A549 (cell line): ENCODE results near the gene FXYD3. TPM values are rescaled to one million over a fixed set of nuclear protein-coding genes. Genes with fewer than 3 reads are reported as not detected.

ENCODE experiments used
- ATAC-seq, 2 experiments: fragments of 200-7000 bp in 1 of 2; fragments of >200 bp in 1 of 2; cut with Nextera tagmentation in 1 of 2; cut with Tn5 transposase in 1 of 2; 3 replicates each; pipeline versions ENCODE4 v1.8.0 to v1.9.1; 2018 to 2020; ENCODE audit warnings: mild to moderate bottlenecking in 1 of 2, moderate library complexity in 1 of 2
- CTCF ChIA-PET: fragments of 300-600 bp; sonication (Branson Sonifier 250); formaldehyde crosslinking; extraction: SDS; loops from one replicate; lab custom pipeline; 2021; ENCODE audit warnings: antibody characterized with exemption, inconsistent platforms; lab: Yijun Ruan, JAX
- POLR2A ChIA-PET: fragments of 350-600 bp; formaldehyde crosslinking; extraction: SDS; loops from one replicate; lab custom pipeline; 2021; ENCODE audit warnings: antibody characterized with exemption, inconsistent platforms; lab: Yijun Ruan, JAX
- DNase-seq, 2 experiments: peaks; one replicate each; pipeline versions ENCODE4 v3.0.0 to v3.0.0-alpha.2; 2011 to 2016; ENCODE audit warnings: low read depth in 1 of 2, low spot score in 1 of 2
- FAIRE-seq: peaks from 2 replicates; lab custom pipeline; 2011; peaks lifted over from hg19 to GRCh38; lab: Jason Lieb, UNC
- H3K27ac ChIP-seq, 2 experiments: fragments of >200 bp; sonication (Bioruptor Twin); formaldehyde crosslinking; 3 replicates each; pipeline ENCODE4 v1.5.1; 2016 to 2017
- H3K4me1 ChIP-seq: fragments of >200 bp; sonication (Bioruptor Twin); formaldehyde crosslinking; 3 replicates; pipeline ENCODE4 v1.6.1; 2016
- H3K4me2 ChIP-seq: fragments of >200 bp; sonication (Bioruptor Twin); formaldehyde crosslinking; 3 replicates; pipeline ENCODE4 v1.6.1; 2016
- H3K4me3 ChIP-seq: fragments of >200 bp; sonication (Bioruptor Twin); formaldehyde crosslinking; 3 replicates; pipeline ENCODE4 v1.5.1; 2016
- H3K9me3 ChIP-seq: fragments of >200 bp; sonication (Bioruptor Twin); formaldehyde crosslinking; 3 replicates; pipeline ENCODE4 v1.6.1; 2016
- BCL3 ChIP-seq: fragments of >200 bp; sonication (Bioruptor Twin); formaldehyde crosslinking; IDR thresholded peaks from 3 replicates; pipeline ENCODE4 v1.6.1; 2016
- BHLHE40 ChIP-seq: IDR thresholded peaks from 2 replicates; pipeline ENCODE4 v1.6.1; 2012; ENCODE audit warnings: low read depth, low read length, inconsistent platforms
- CEBPB ChIP-seq, 2 experiments: fragments of >200 bp in 1 of 2; sonication (Bioruptor Twin) in 1 of 2; formaldehyde crosslinking in 1 of 2; IDR thresholded peaks; 2 replicates each; pipeline ENCODE4 v1.6.1; 2012 to 2016
- CTCF ChIP-seq: fragments of >200 bp; sonication (Bioruptor Twin); formaldehyde crosslinking; IDR thresholded peaks from 3 replicates; pipeline ENCODE4 v1.5.1; 2016
- EP300 ChIP-seq, 2 experiments: fragments of >200 bp; sonication (Bioruptor Twin); formaldehyde crosslinking; IDR thresholded peaks; 2 replicates in 1 of 2; 3 replicates in 1 of 2; pipeline ENCODE4 v1.6.1; 2016 to 2017
- FOSB ChIP-seq: fragments of 250-450 bp; sonication (Bioruptor Pico); IDR thresholded peaks from 2 replicates; pipeline ENCODE4 v1.5.0; 2020; ENCODE audit warnings: mild to moderate bottlenecking, moderate library complexity
- FOSL2 ChIP-seq, 2 experiments: fragments of 450-650 bp in 1 of 2; fragments of >200 bp in 1 of 2; sonication (Bioruptor Twin) in 1 of 2; formaldehyde crosslinking; IDR thresholded peaks; 2 replicates each; pipeline versions ENCODE4 v1.5.0 to v1.6.1; 2016 to 2020; ENCODE audit warnings: mild to moderate bottlenecking in 1 of 2, moderate library complexity in 1 of 2
- HOXB5 ChIP-seq: fragments of 250-450 bp; sonication (Bioruptor Pico); IDR thresholded peaks from 2 replicates; pipeline ENCODE4 v1.5.0; 2020; ENCODE audit warnings: mild to moderate bottlenecking, moderate library complexity
- JUNB ChIP-seq: fragments of >200 bp; sonication (Bioruptor Twin); formaldehyde crosslinking; IDR thresholded peaks from 2 replicates; pipeline ENCODE4 v1.6.1; 2016
- MYC ChIP-seq: IDR thresholded peaks from 2 replicates; pipeline ENCODE4 v1.6.1; 2012; ENCODE audit warnings: mild to moderate bottlenecking, inconsistent platforms, low read length, improper control_type of control experiment, borderline replicate concordance
- NFE2L2 ChIP-seq: fragments of 150-350 bp; conservative IDR thresholded peaks from 2 replicates; pipeline ENCODE4 v1.6.1; 2014; ENCODE audit warnings: low read length
- NR3C1 ChIP-seq: fragments of >200 bp; sonication (Bioruptor Twin); formaldehyde crosslinking; IDR thresholded peaks from 3 replicates; pipeline ENCODE4 v1.6.1; 2017
- PBX3 ChIP-seq: IDR thresholded peaks from 2 replicates; pipeline ENCODE4 v1.6.1; 2012
- POLR2A ChIP-seq: IDR thresholded peaks from 2 replicates; pipeline ENCODE4 v1.6.1; 2012; ENCODE audit warnings: mild to moderate bottlenecking, low read length
- POLR2AphosphoS2 ChIP-seq: conservative IDR thresholded peaks from 2 replicates; pipeline ENCODE4 v1.6.1; 2012; ENCODE audit warnings: low read length, improper control_type of control experiment, inconsistent platforms
- RAD21 ChIP-seq, 2 experiments: fragments of >200 bp in 1 of 2; sonication (Bioruptor Twin) in 1 of 2; formaldehyde crosslinking in 1 of 2; IDR thresholded peaks in 1 of 2; conservative IDR thresholded peaks in 1 of 2; 2 replicates in 1 of 2; 3 replicates in 1 of 2; pipeline ENCODE4 v1.6.1; 2012 to 2018; ENCODE audit warnings: inconsistent platforms in 1 of 2
- RARB ChIP-seq: fragments of 250-450 bp; sonication (Bioruptor Pico); IDR thresholded peaks from 2 replicates; pipeline ENCODE4 v1.8.0; 2021; ENCODE audit warnings: mild to moderate bottlenecking, moderate library complexity
- RCOR1 ChIP-seq: fragments of 150-350 bp; IDR thresholded peaks from 2 replicates; pipeline ENCODE4 v1.6.1; 2014; ENCODE audit warnings: antibody characterized with exemption, low read length, low read depth
- RNF2 ChIP-seq: fragments of 200-600 bp; sonication (generic); IDR thresholded peaks from 2 replicates; pipeline ENCODE4 v1.6.1; 2016; ENCODE audit warnings: low read depth, mild to moderate bottlenecking, antibody characterized with exemption, moderate library complexity, borderline replicate concordance
- SREBF2 ChIP-seq: fragments of 450-650 bp; IDR thresholded peaks from 2 replicates; pipeline ENCODE4 v1.6.1; 2014; ENCODE audit warnings: mild to moderate bottlenecking, moderate library complexity
- TFCP2L1 ChIP-seq: fragments of 250-450 bp; sonication (Bioruptor Pico); IDR thresholded peaks from 2 replicates; pipeline ENCODE4 v1.5.0; 2021; ENCODE audit warnings: mild to moderate bottlenecking
- TP53 ChIP-seq: fragments of 250-450 bp; sonication (Bioruptor Pico); IDR thresholded peaks from 2 replicates; pipeline ENCODE4 v1.5.0; 2021; ENCODE audit warnings: mild to moderate bottlenecking, moderate library complexity
- USF2 ChIP-seq: fragments of 450-650 bp; IDR thresholded peaks from 2 replicates; pipeline ENCODE4 v1.6.1; 2014; ENCODE audit warnings: antibody characterized with exemption
- ZC3H11A ChIP-seq: fragments of 450-650 bp; IDR thresholded peaks from 2 replicates; pipeline ENCODE4 v1.6.1; 2014; ENCODE audit warnings: antibody characterized with exemption, mild to moderate bottlenecking
- ZFP36 ChIP-seq: fragments of 450-650 bp; IDR thresholded peaks from 2 replicates; pipeline ENCODE4 v1.6.1; 2014; ENCODE audit warnings: borderline replicate concordance; ENCODE audit not compliant: partially characterized antibody
- WGBS: methylation state at CpG from one replicate; pipeline ENCODE4 v1.1.6; 2017; ENCODE audit errors: missing lambda C conversion rate; 5-methylcytosine and 5-hydroxymethylcytosine counted together
- polyA plus RNA-seq, 4 experiments: library from polyadenylated mRNA; depleted of rRNA in 3 of 4; stranded (reverse); fragments of >200 nt; fragmentation: RNase III in 1 of 4; extraction: RNeasy Plus Mini Kit Qiagen cat#74134 plus additional on column Dnase treatment in 1 of 4; gene quantifications; 2 replicates in 3 of 4; 3 replicates in 1 of 4; pipeline ENCODE4 v1.2.3, GENCODE V29; 2011 to 2017
- TF ChIP-seq, protein P1 (sequence below): IDR thresholded peaks from 2 replicates; pipeline ENCODE4 v1.6.1; 2012; ENCODE audit warnings: low read depth, borderline replicate concordance
- TF ChIP-seq, protein P2 (sequence below): fragments of 150-350 bp; IDR thresholded peaks from 2 replicates; pipeline ENCODE4 v1.6.1; 2014; ENCODE audit warnings: low read depth, mild to moderate bottlenecking, low read length
- TF ChIP-seq, protein P3 (sequence below): IDR thresholded peaks from 2 replicates; pipeline ENCODE4 v1.6.1; 2012

Gene FXYD3
- polyA plus RNA-seq, 2 of the 4 experiments (the other 2 are of a cell fraction) = 0.32 TPM; not detected in 1

DNA sequence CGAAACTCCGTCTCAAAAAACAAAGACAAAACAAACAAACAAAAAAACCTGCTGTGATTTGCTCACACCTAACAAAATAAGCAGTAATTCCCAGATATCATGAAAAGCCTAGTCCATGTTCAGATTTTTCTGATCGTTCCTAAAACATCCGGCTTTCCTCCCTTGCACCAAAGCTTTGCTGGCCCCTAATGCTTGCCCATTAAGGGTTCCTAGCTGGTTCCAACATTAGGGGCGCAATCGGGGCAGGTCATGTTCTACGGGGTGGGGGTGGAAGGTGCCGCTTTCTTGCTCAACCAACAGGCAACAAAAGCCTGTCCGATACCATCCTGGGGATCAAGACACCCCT lies 25.5 kb upstream of the FXYD3 start:
- H3K4me1 ChIP-seq = peaks cover 11% of the 10 kb centered on the region; the same call in 2 of the 3 replicates
- CTCF ChIA-PET = interaction anchor here (0.7 to 5.2 kb wide), 30 partner anchors 9 to 452 kb away, joined by 3 to 69 read pairs (median 6); partner anchors contain the start of genes GRAMD1A and LGI4
- FAIRE-seq = no peak
- no peak for DNase-seq
- POLR2A ChIA-PET = no interaction called here
- WGBS = 11% methylated on average over 9 of the region's 9 CpGs
- peak; percentile 32 to 50 for ATAC-seq
- peak overlapping the region; percentile 29; the same call in 2 of the 3 replicates for H3K4me3 ChIP-seq
- TF ChIP-seq CEBPB (IDR thresholded peaks at IDR 0.05) = 0 out of 4 replicates have a peak, but pooled peaks of 1 of the 2 experiments have one; percentile 3
- no peak for TF ChIP-seq SREBF2
- TF ChIP-seq, all 56 proteins: peak for 1
- Histone ChIP-seq H3K9me3 (no peaks in the 10 kb centered on the region), H3K27ac (peak overlapping the region; percentile 10 to 60; a peak in 4 of 6 replicates), H3K4me2 (peak overlapping the region; percentile 74)

- peak overlapping the region; percentile 29; the same call in 2 of the 3 replicates for H3K4me3 ChIP-seq
- 19% methylated on average over 23 of the region's 36 CpGs for WGBS
- H3K4me1 ChIP-seq = peaks cover 11% of the 10 kb centered on the region; the same call in 2 of the 3 replicates
- DNase-seq (peak; percentile 82 to 99), FAIRE-seq (peak; percentile 13), ATAC-seq (peak; percentile 82 to 92)
- peak overlapping the region; percentile 10 to 60; a peak in 4 of 6 replicates for H3K27ac ChIP-seq
- CTCF ChIA-PET = interaction anchor here (0.6 to 5.2 kb wide), 42 partner anchors 10 to 452 kb away, joined by 3 to 69 read pairs (median 6); partner anchors contain the start of genes FXYD3, GRAMD1A and LGI4
- H3K4me2 ChIP-seq = peak overlapping the region; percentile 74
- no peaks in the 10 kb centered on the region for H3K9me3 ChIP-seq
- POLR2A ChIA-PET = no interaction called here
- no peak for TF ChIP-seq MYC
- TF ChIP-seq CTCF = peak; percentile 95
- TF ChIP-seq BCL3 = no peak
- no peak for TF ChIP-seq PBX3
- TF ChIP-seq RARB (CRISPR knock-in tag) = no peak
- TF ChIP-seq FOSL2 (IDR thresholded peaks at IDR 0.05) = no peak
- TF ChIP-seq FOSL2 (CRISPR knock-in tag; IDR thresholded peaks at IDR 0.05) = no peak
- TF ChIP-seq RAD21 (conservative IDR thresholded peaks at IDR 0.05 in 1 of 2, IDR thresholded peaks at IDR 0.05 in 1 of 2) = peak; percentile 88 to 97
- no peak for TF ChIP-seq NR3C1
- TF ChIP-seq EP300 (IDR thresholded peaks at IDR 0.05) = no peak
- TF ChIP-seq POLR2AphosphoS2 = no peak
- TF ChIP-seq, protein P1, sequence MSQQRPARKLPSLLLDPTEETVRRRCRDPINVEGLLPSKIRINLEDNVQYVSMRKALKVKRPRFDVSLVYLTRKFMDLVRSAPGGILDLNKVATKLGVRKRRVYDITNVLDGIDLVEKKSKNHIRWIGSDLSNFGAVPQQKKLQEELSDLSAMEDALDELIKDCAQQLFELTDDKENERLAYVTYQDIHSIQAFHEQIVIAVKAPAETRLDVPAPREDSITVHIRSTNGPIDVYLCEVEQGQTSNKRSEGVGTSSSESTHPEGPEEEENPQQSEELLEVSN = peak; percentile 64; the same call in 1 of the 2 replicates
- TF ChIP-seq SREBF2 = no peak
- TF ChIP-seq BHLHE40 = no peak
- no peak for TF ChIP-seq ZFP36
- no peak for TF ChIP-seq FOSB (CRISPR knock-in tag)
- TF ChIP-seq HOXB5 (CRISPR knock-in tag) = no peak
- TF ChIP-seq, protein P2, sequence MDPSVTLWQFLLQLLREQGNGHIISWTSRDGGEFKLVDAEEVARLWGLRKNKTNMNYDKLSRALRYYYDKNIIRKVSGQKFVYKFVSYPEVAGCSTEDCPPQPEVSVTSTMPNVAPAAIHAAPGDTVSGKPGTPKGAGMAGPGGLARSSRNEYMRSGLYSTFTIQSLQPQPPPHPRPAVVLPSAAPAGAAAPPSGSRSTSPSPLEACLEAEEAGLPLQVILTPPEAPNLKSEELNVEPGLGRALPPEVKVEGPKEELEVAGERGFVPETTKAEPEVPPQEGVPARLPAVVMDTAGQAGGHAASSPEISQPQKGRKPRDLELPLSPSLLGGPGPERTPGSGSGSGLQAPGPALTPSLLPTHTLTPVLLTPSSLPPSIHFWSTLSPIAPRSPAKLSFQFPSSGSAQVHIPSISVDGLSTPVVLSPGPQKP = no peak
- TF ChIP-seq NFE2L2 = no peak
- no peak for TF ChIP-seq TP53
- TF ChIP-seq RNF2 = no peak
- TF ChIP-seq USF2 = no peak
- TF ChIP-seq ZC3H11A = no peak
- TF ChIP-seq TFCP2L1 (CRISPR knock-in tag) = no peak
- TF ChIP-seq JUNB = no peak
- TF ChIP-seq, protein P3, sequence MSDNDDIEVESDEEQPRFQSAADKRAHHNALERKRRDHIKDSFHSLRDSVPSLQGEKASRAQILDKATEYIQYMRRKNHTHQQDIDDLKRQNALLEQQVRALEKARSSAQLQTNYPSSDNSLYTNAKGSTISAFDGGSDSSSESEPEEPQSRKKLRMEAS = peak; percentile 61; the same call in 1 of the 2 replicates
- TF ChIP-seq RCOR1 = no peak
- TF ChIP-seq POLR2A = no peak
- 0 out of 4 replicates have a peak, but pooled peaks of 1 of the 2 experiments have one; percentile 1 for TF ChIP-seq CEBPB (IDR thresholded peaks at IDR 0.05)
These were observed 25.0 kb upstream of the FXYD3 start for GRCh38 chr19:35090506-35091214.
